Uterine smooth muscle cell (primary cell): ENCODE measurements around the gene RDH8. TPM values are rescaled to one million over a fixed set of nuclear protein-coding genes. Genes with fewer than 3 reads are reported as not detected.

ENCODE experiments used
- total RNA-seq: library from RNA; depleted of rRNA; stranded (reverse); fragments of >200 nt; gene quantifications from 2 replicates; pipeline ENCODE4 v1.2.3, GENCODE V29; 2014

Gene RDH8
- not detected in 2 replicates for total RNA-seq

DNA sequence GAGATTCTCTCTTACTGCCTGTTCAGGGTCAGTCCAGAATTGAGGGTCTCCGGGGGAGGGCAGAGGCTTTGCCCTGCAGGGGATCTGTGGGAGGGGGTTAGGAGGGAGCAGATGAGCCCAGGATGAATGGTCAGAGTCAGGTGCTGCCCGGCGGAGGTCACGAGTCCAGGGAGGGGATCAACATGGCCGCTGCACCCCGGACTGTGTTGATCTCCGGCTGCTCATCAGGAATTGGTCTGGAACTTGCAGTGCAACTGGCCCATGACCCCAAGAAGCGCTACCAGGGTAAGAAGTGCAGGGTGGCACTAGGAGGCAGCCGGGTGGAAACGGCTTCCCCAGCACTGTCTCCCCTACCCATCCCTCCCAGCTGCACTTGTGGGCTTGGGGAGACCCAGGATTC lies at the start of gene RDH8:
Gene RDH8 (plus strand): TSS at position 168 of the 400 bp plus-strand sequence. CDS start 15 bp downstream, at position 183.

DNA sequence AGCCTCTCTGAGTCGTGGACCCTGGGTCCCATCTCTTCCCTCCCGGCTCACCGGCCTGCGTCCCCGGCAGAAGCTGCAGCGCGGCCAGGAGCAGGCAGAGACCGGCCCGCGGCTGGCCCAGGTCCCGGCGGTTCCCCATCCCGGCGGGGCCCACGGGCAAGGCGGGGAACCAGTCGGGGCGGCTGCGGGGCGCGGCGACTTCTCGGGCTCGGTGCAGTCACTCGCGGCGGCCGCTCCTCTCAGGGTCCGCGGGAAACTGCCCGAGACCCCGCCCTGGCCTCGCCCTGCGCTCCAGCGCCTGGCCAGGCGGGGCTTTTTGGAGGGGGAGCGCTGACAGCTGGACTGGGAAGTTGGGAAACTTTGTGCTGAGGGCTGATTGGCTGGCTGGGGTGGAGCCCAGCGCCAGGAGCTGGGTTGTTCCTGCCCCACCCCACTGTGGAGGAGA lies 3.0 kb upstream of the RDH8 start, which contains the start of gene COL5A3:
Gene COL5A3 (minus strand): TSS at position 258 of the 445 bp plus-strand sequence. CDS start 119 bp downstream, at position 139.

Other genes with a start within 250 kb of the RDH8 start
- 7.9 and 14.4 TPM in 2 replicates for gene ZNF846, start 244.7 kb upstream of the RDH8 start, total RNA-seq
- 18.8 and 19.6 TPM in 2 replicates for gene FBXL12, start 194.4 kb upstream of the RDH8 start, total RNA-seq
- gene UBL5, start 185.6 kb upstream of the RDH8 start, total RNA-seq: 168 and 171 TPM in 2 replicates
- 94.2 and 123 TPM in 2 replicates for gene PIN1, start 178.2 kb upstream of the RDH8 start, total RNA-seq
- 0.11 and 1.4 TPM in 2 replicates for gene OLFM2, start 77.0 kb upstream of the RDH8 start, total RNA-seq
- 1.5 and 4.8 TPM in 2 replicates for gene COL5A3, start 3.0 kb upstream of the RDH8 start, total RNA-seq
- gene SHFL, start 72.8 kb downstream of the RDH8 start, total RNA-seq: 18.2 and 20.1 TPM in 2 replicates
- gene ANGPTL6, start 89.2 kb downstream of the RDH8 start, total RNA-seq: not detected in 2 replicates
- gene PPAN, start 92.9 kb downstream of the RDH8 start, total RNA-seq: 27.4 and 42.7 TPM in 2 replicates
- 3.0 and 3.9 TPM in 2 replicates for gene P2RY11, start 98.2 kb downstream of the RDH8 start, total RNA-seq
- gene EIF3G, start 106.4 kb downstream of the RDH8 start, total RNA-seq: 318 and 322 TPM in 2 replicates
- gene DNMT1, start 181.5 kb downstream of the RDH8 start, total RNA-seq: 38.0 and 90.2 TPM in 2 replicates
- 11.2 and 12.2 TPM in 2 replicates for gene S1PR2, start 217.8 kb downstream of the RDH8 start, total RNA-seq
- 22.2 and 27.1 TPM in 2 replicates for gene MRPL4, start 238.7 kb downstream of the RDH8 start, total RNA-seq